ENCODE results near the gene FGF14.

DNA sequence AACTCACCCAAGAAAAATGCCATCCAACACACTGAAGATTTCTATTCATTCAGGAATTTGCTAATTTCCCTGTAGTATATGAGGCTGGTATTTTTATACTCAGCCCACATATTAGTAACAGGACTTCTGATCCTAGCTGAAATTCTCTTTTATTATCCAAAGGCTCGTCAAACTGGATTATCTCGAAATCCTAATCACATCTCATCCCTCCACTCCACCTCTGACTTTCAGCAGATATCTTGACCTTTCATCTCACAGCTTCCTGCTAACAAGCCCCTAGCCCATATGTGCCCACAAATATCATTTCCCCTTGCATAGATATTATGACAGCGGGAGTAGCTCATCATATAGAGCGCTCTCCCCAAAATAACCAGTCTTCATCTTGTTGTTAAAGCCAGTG, 279.7 kb downstream of the FGF14 start:
- TF ChIP-seq, protein P1, sequence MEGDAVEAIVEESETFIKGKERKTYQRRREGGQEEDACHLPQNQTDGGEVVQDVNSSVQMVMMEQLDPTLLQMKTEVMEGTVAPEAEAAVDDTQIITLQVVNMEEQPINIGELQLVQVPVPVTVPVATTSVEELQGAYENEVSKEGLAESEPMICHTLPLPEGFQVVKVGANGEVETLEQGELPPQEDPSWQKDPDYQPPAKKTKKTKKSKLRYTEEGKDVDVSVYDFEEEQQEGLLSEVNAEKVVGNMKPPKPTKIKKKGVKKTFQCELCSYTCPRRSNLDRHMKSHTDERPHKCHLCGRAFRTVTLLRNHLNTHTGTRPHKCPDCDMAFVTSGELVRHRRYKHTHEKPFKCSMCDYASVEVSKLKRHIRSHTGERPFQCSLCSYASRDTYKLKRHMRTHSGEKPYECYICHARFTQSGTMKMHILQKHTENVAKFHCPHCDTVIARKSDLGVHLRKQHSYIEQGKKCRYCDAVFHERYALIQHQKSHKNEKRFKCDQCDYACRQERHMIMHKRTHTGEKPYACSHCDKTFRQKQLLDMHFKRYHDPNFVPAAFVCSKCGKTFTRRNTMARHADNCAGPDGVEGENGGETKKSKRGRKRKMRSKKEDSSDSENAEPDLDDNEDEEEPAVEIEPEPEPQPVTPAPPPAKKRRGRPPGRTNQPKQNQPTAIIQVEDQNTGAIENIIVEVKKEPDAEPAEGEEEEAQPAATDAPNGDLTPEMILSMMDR (IDR thresholded peaks at IDR 0.05; ENCODE audit: extremely low read depth in 1 of 2, insufficient read depth in 1 of 2, low read depth in 1 of 2, low read length in 2 of 2) = no peak
- TF ChIP-seq EZH2 (IDR thresholded peaks at IDR 0.05; ENCODE audit: borderline replicate concordance, low read depth, low read length, severe bottlenecking) (no peak), JUN (IDR thresholded peaks at IDR 0.05; ENCODE audit: borderline replicate concordance, insufficient read depth, insufficient read length, low read depth) (no peak)
